GM10266 (cell line): ENCODE measurements around the gene GINS3.

Experiments used
- DNase-seq: peaks from one replicate; pipeline ENCODE4 v3.0.0; 2012; ENCODE audit errors: extremely low spot score
- TF ChIP-seq, protein P1 (sequence below): IDR thresholded peaks from 2 replicates; pipeline ENCODE4 v1.5.1; 2012; ENCODE audit warnings: mild to moderate bottlenecking, low read depth; ENCODE audit not compliant: control insufficient read depth, insufficient read depth; ENCODE audit errors: missing control alignments

Gene GINS3

DNA sequence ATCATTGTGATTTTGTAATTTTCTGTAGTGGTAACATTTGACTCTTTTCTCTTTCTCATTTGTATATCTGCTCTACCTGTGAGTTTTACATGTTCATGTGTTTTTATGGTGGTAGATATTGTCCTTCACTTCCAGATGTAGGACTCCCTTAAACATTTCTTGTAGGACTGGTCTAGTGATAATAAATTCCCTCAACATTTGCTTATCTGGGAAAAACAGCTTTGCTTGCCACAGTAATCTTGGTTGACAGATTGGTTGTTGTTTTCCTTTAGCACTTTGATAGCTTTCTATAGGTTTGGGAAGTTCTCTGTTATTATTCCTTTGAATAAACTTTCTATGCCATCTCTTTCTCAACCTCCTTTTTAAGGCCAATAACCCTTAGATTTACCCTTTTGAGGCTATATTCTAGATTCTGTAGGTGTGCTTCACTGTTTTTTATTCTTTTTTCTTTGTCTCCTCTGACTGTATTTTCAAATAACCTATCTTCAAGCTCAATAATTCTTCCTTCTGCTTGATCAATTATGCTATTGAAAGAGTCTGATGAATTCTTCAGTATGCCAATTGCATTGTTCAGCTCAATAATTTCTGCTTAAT is 32.1 kb upstream of the GINS3 start:
- TF ChIP-seq, protein P1, sequence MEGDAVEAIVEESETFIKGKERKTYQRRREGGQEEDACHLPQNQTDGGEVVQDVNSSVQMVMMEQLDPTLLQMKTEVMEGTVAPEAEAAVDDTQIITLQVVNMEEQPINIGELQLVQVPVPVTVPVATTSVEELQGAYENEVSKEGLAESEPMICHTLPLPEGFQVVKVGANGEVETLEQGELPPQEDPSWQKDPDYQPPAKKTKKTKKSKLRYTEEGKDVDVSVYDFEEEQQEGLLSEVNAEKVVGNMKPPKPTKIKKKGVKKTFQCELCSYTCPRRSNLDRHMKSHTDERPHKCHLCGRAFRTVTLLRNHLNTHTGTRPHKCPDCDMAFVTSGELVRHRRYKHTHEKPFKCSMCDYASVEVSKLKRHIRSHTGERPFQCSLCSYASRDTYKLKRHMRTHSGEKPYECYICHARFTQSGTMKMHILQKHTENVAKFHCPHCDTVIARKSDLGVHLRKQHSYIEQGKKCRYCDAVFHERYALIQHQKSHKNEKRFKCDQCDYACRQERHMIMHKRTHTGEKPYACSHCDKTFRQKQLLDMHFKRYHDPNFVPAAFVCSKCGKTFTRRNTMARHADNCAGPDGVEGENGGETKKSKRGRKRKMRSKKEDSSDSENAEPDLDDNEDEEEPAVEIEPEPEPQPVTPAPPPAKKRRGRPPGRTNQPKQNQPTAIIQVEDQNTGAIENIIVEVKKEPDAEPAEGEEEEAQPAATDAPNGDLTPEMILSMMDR, result no peak
- DNase-seq, result no peak

DNA sequence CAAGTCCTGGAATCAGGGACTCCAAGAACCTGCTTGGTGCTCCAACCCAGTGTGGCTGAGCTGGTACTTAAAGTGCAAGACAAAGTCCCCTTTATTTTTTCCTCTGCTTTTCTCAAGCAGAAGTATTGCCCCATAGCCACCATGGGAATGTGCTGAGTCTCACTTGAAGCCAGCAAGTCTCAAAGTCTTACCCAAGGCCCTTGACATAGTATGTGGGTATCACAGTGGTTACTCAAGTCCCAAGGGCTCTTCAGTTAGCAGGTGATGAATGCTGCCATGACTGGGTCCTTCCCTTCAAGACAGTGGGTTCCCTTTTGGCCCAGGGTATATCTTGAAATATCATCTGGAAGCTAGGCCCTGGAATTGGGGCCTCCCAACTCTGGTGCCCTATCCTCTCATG is 30.5 kb upstream of the GINS3 start:
- no peak for DNase-seq
- TF ChIP-seq, protein P1, result no peak

DNA sequence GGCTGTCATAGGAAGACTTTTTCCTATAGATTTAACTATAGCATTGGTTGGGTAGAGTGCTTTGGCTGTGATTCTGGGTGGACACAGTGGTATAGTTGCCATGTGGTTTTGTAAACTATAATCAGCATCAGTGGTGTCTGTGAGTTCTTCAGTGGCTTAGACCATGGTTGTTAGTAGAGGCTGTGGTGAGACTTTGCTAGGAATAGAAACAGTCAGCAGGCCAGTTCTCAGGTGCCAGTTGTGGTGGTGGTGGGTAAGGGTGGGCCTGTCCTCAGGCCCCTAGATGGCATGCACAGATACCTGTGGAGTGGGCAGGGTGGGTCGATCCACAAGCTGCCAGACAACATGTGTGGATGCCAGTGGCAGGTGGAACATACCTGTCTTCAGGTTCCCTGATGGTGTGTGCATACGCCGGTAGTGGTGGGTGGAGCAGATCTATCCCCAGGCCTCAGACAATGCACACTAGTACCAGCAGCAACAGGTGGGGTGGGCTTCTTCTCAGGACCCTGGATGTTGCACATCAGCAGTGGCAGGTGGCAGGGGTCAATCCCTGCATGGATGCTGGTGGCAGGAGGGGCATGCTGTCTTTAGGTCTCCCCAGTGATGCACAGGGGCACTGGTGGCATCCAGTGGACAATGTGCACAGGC is 28.4 kb upstream of the GINS3 start:
- TF ChIP-seq, protein P1, result no peak
- no peak for DNase-seq

DNA sequence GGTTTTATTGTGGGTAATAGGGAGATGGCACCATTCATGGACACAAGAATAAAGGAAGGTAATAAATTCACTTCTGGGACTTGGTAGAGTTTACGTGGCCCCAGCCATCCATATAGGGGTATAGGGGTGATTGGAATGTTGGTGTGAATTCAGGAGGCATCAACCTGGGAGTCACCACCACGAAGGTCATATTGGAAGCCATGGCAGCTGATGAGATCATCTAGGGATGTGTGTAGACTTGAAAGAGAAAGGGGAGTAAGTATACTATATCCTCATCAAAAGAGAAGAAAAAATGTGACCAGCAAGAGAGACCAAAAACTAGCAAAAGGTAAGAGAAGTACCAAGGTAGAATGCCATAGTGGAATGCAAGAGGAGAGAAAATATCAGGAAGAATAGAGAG is 26.6 kb upstream of the GINS3 start:
- no peak for DNase-seq
- TF ChIP-seq, protein P1, result no peak

DNA sequence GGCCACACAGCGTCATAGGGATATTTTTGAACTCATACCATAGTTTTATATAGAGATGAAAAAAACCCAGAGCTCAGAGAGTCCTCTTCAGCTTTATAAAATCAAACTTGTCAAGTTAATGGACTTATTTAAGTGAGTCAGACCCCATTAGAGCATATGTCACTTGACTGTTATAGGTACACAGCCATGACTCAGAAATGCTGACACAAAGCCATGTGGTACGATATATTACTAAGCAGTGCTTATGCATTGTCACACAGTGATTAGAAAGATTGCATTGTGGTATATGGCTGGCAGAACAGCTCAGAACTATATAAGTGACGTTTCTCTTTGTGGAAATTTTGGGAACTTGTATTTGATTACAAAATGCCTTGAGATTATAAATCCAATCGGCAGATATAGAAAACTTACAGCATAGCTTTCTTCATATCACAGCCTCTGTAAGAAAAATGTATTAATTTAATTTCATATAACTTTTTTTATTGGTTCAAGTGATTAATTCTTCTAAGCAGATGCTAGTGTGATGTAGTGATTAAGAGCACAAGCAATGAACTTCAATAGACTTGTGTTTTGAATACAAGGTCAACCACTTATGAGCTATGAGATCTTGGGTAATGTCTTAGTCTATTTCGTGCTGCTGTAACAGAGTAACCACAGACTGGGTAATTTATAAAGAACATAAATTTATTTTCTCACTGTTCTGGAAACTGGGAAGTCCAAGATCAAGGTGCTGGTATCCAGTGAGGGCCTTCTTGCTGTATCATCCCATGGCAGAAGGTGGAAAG is 25.8 kb upstream of the GINS3 start:
- DNase-seq, result no peak

DNA sequence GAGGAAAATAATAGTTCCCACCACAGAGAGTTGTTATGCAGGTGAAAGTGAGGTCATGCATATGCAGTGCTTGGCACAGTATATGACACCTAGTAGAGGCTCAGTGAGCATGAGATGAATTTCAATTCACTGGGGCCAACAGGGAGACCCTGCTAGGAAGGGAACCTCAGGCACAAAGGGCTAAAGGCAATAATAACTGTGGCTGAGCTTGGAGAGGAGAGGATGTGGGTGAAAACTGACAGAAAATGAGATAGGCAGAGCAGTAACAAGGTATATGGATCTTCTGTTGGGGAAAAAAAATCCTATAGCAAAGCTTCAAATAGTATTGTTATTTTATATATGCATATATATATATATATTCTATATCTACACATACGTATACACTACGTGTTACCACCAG is 25.0 kb upstream of the GINS3 start:
- TF ChIP-seq, protein P1, result no peak
- DNase-seq, result no peak

More for the DNA sequence above, 25.8 kb upstream of the GINS3 start:
- TF ChIP-seq, protein P1, result no peak

DNA sequence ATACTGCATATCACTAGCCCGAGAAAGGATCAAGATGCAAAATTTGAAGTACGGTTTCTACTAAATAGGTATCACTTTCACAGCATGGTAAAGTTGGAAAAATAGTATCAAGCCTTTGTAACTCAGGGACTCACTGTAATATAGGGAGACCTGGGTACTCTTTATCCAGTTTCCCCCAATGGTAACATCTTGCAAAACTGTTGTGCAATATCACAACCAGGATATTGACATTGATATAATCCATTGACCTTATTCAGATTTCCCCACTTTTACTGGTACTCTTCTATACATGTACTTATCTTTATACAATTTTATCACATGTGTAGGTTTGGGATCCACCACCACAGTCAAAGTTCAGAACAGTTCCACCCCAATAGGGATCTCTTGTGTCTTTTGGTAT is 20.4 kb upstream of the GINS3 start:
- TF ChIP-seq, protein P1, result no peak
- no peak for DNase-seq
